Endothelial cell of umbilical vein (primary cell): Measurements from ENCODE around the gene TRAF3IP1. TPM values are rescaled to one million over a fixed set of nuclear protein-coding genes. Genes with fewer than 3 reads are reported as not detected.

Source experiments
- BruUV-seq: library from RNA; stranded (reverse); fragments of 400-500 nt; replicated peaks from 2 replicates; lab custom pipeline; 2021; lab: Mats Ljungman, UMichigan
- CTCF ChIA-PET: fragments of 300-600, 350-600 bp; sonication (Branson Sonifier 250); formaldehyde crosslinking; loops from one replicate; lab custom pipeline; 2021; ENCODE audit warnings: antibody characterized with exemption, inconsistent platforms; lab: Charles Lee
- POLR2A ChIA-PET: fragments of 300-600, 350-600 bp; sonication (Branson Sonifier 250); formaldehyde crosslinking; loops from one replicate; lab custom pipeline; 2021; ENCODE audit warnings: antibody characterized with exemption, inconsistent platforms; lab: Charles Lee
- DNase-seq: peaks from one replicate; pipeline ENCODE4 v3.0.0-alpha.2; 2011; ENCODE audit warnings: low read depth, low spot score
- FAIRE-seq: peaks from 2 replicates; lab custom pipeline; 2011; peaks lifted over from hg19 to GRCh38; lab: Jason Lieb, UNC
- H2AFZ ChIP-seq: 2 replicates; pipeline ENCODE4 v1.6.0; 2012; ENCODE audit warnings: low read depth, low read length, control low read depth, inconsistent platforms
- H3K27ac ChIP-seq: 2 replicates; pipeline ENCODE4 v1.5.1; 2011; ENCODE audit warnings: low read depth, mild to moderate bottlenecking, control low read depth, low read length, moderate library complexity; ENCODE audit not compliant: insufficient read depth
- H3K27me3 ChIP-seq, 2 experiments: 2 replicates each; pipeline versions ENCODE4 v1.6.0 to v1.6.1; 2011; ENCODE audit warnings: low read length in 2 of 2, mixed read lengths in 1 of 2; ENCODE audit not compliant: control insufficient read depth in 2 of 2, insufficient read depth in 2 of 2
- H3K36me3 ChIP-seq, 2 experiments: 2 replicates in 1 of 2; 3 replicates in 1 of 2; pipeline ENCODE4 v1.5.1; 2011; ENCODE audit warnings: low read length in 2 of 2, mild to moderate bottlenecking in 1 of 2, moderate library complexity in 1 of 2; ENCODE audit not compliant: control insufficient read depth in 2 of 2, insufficient read depth in 2 of 2; ENCODE audit errors: extremely low read depth in 1 of 2
- H3K4me1 ChIP-seq: 3 replicates; pipeline ENCODE4 v1.5.1; 2011; ENCODE audit warnings: mild to moderate bottlenecking, low read length; ENCODE audit not compliant: control insufficient read depth, insufficient read depth; ENCODE audit errors: extremely low read depth
- H3K4me2 ChIP-seq: 2 replicates; pipeline ENCODE4 v1.6.1; 2011; ENCODE audit warnings: low read length, control low read depth, mixed read lengths; ENCODE audit not compliant: insufficient read depth
- H3K4me3 ChIP-seq, 3 experiments: fragments of 200-600 bp in 1 of 3; sonication (generic), shearing (Covaris generic) in 1 of 3; replicated peaks in 1 of 3; 2 replicates each; pipeline ENCODE4 v1.5.1; 2011 to 2016; ENCODE audit warnings: control low read depth in 3 of 3, low read length in 3 of 3, mild to moderate bottlenecking in 2 of 3, inconsistent platforms in 1 of 3, low read depth in 1 of 3, moderate library complexity in 1 of 3; ENCODE audit not compliant: insufficient read depth in 1 of 3
- H3K79me2 ChIP-seq: 2 replicates; pipeline ENCODE4 v1.6.0; 2012; ENCODE audit warnings: low read length, inconsistent platforms; ENCODE audit not compliant: control insufficient read depth, insufficient read depth
- H3K9ac ChIP-seq: replicated peaks from 2 replicates; pipeline ENCODE3; 2011; ENCODE audit warnings: low read length, control low read depth; ENCODE audit not compliant: insufficient read depth; ENCODE audit errors: extremely low read depth
- H3K9me1 ChIP-seq: replicated peaks from 3 replicates; pipeline ENCODE4 v1.6.0; 2011; ENCODE audit warnings: mild to moderate bottlenecking, low read length; ENCODE audit not compliant: control insufficient read depth, insufficient read depth; ENCODE audit errors: extremely low read depth
- H3K9me3 ChIP-seq: replicated peaks from 2 replicates; pipeline ENCODE4 v1.5.1; 2012; ENCODE audit warnings: low read length, inconsistent platforms; ENCODE audit not compliant: control insufficient read depth, insufficient read depth
- H4K20me1 ChIP-seq: replicated peaks from 2 replicates; pipeline ENCODE3; 2011; ENCODE audit warnings: mild to moderate bottlenecking, low read length; ENCODE audit not compliant: control insufficient read depth, insufficient read depth; ENCODE audit errors: extremely low read depth
- EZH2 ChIP-seq: IDR thresholded peaks from 2 replicates; pipeline ENCODE4 v1.6.1; 2012; ENCODE audit warnings: borderline replicate concordance, low read depth, mild to moderate bottlenecking, moderate library complexity, low read length, inconsistent platforms; ENCODE audit not compliant: severe bottlenecking
- FOS ChIP-seq: IDR thresholded peaks from 2 replicates; pipeline ENCODE4 v1.6.1; 2011; ENCODE audit warnings: mild to moderate bottlenecking, low read length, moderate library complexity, borderline replicate concordance; ENCODE audit not compliant: insufficient read depth
- GATA2 ChIP-seq: IDR thresholded peaks from 2 replicates; pipeline ENCODE4 v1.7.0; 2011; ENCODE audit warnings: low read depth, mild to moderate bottlenecking, moderate library complexity, mixed read lengths, low read length; ENCODE audit not compliant: insufficient read length, insufficient read depth
- JUN ChIP-seq: IDR thresholded peaks from 2 replicates; pipeline ENCODE4 v1.6.1; 2011; ENCODE audit warnings: borderline replicate concordance, low read depth; ENCODE audit not compliant: insufficient read length, insufficient read depth
- MYC ChIP-seq: IDR thresholded peaks from one replicate; pipeline ENCODE4 v1.6.1; 2011; ENCODE audit warnings: mild to moderate bottlenecking, low read depth, low read length
- POLR2A ChIP-seq: IDR thresholded peaks from 2 replicates; pipeline ENCODE4 v1.6.1; 2012; ENCODE audit warnings: low read depth, mild to moderate bottlenecking, control low read depth, low read length
- POLR2AphosphoS5 ChIP-seq: IDR thresholded peaks from 2 replicates; pipeline ENCODE4 v1.6.1; 2012; ENCODE audit warnings: low read depth, mild to moderate bottlenecking, control low read depth, low read length, moderate library complexity; ENCODE audit not compliant: insufficient read depth
- dilution Hi-C: fragments of 300-500 bp; cut with MboI; formaldehyde crosslinking; loops from one replicate; pipeline ENCODE4 v1.15.0; 2019; ENCODE audit warnings: low sequenced_read_pairs; ENCODE audit not compliant: extremely low pct_ligation_motif_present
- intact Hi-C: fragments of 100-400 bp; cut with micrococcal nuclease; formaldehyde crosslinking; loops from one replicate; pipeline ENCODE4 v1.10.0; 2022
- polyA plus RNA-seq, 4 experiments: library from polyadenylated mRNA; depleted of rRNA in 3 of 4; stranded (reverse) in 3 of 4; unstranded in 1 of 4; fragments of >200 nt; gene quantifications; 2 replicates each; pipeline versions ENCODE4 v1.2.1 to v1.2.3, GENCODE V29; 2011 to 2012; ENCODE audit warnings: missing spikeins in 1 of 4
- total RNA-seq: library from RNA; stranded (reverse); gene quantifications from 2 replicates; pipeline ENCODE4 v1.2.3, GENCODE V29; 2021
- TF ChIP-seq, protein P1 (sequence below): IDR thresholded peaks from 2 replicates; pipeline ENCODE4 v1.6.1; 2011; ENCODE audit not compliant: insufficient read depth, insufficient read length
- TF ChIP-seq, protein P2 (sequence below), 2 donors: IDR thresholded peaks; 1 replicate in 1 of 2; 2 replicates in 1 of 2; pipeline ENCODE4 v1.5.1; 2011; ENCODE audit warnings: low read length in 2 of 2, mild to moderate bottlenecking in 2 of 2, moderate library complexity in 2 of 2, control low read depth in 1 of 2, inconsistent platforms in 1 of 2, low read depth in 1 of 2; ENCODE audit not compliant: insufficient read depth in 1 of 2; ENCODE audit errors: extremely low read depth in 1 of 2

TRAF3IP1 gene
- total and polyA plus RNA-seq, 2 donors (not counting 3 experiments of a cell fraction or from before 2014, with no cell fraction given), result 3.4 to 15.9 TPM

GRCh38 chr2:238420442-238420841 is 100.1 kb downstream of the TRAF3IP1 start:
- ChIA-PET POLR2A (no interaction called here), CTCF (no interaction called here)
- no peaks in the 10 kb centered on the region for H3K36me3 ChIP-seq
- no peak for DNase-seq
- H3K4me3 ChIP-seq, result no peak overlapping the region
- H3K9ac ChIP-seq, result no peak overlapping the region
- TF ChIP-seq POLR2A (no peak), JUN (no peak), MYC (no peak), EZH2 (no peak), GATA2 (no peak), FOS (no peak), POLR2AphosphoS5 (no peak)
- TF ChIP-seq, protein P1, sequence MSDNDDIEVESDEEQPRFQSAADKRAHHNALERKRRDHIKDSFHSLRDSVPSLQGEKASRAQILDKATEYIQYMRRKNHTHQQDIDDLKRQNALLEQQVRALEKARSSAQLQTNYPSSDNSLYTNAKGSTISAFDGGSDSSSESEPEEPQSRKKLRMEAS, result no peak
- TF ChIP-seq, protein P2, sequence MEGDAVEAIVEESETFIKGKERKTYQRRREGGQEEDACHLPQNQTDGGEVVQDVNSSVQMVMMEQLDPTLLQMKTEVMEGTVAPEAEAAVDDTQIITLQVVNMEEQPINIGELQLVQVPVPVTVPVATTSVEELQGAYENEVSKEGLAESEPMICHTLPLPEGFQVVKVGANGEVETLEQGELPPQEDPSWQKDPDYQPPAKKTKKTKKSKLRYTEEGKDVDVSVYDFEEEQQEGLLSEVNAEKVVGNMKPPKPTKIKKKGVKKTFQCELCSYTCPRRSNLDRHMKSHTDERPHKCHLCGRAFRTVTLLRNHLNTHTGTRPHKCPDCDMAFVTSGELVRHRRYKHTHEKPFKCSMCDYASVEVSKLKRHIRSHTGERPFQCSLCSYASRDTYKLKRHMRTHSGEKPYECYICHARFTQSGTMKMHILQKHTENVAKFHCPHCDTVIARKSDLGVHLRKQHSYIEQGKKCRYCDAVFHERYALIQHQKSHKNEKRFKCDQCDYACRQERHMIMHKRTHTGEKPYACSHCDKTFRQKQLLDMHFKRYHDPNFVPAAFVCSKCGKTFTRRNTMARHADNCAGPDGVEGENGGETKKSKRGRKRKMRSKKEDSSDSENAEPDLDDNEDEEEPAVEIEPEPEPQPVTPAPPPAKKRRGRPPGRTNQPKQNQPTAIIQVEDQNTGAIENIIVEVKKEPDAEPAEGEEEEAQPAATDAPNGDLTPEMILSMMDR (IDR thresholded peaks at IDR 0.05; ENCODE audit: extremely low read depth in 1 of 2, insufficient read depth in 1 of 2, low read depth in 1 of 2, low read length in 2 of 2), result no peak
- no peaks in the 10 kb centered on the region for H3K9me1 ChIP-seq
- intact Hi-C loops, result loop anchor here (10.0 kb wide), 1 partner anchor 166 kb away; no protein-coding TSS in a partner anchor
- no peak for FAIRE-seq
- H3K27ac ChIP-seq, result no peak overlapping the region
- H3K4me2 ChIP-seq, result no peak overlapping the region
- H3K9me3 ChIP-seq, result no peaks in the 10 kb centered on the region
- no peak overlapping the region for H2AFZ ChIP-seq
- no peaks in the 10 kb centered on the region for H3K79me2 ChIP-seq
- dilution Hi-C loops, result no loop called here
- peaks cover 7% of the 10 kb centered on the region for H3K4me1 ChIP-seq
- H3K27me3 ChIP-seq, result no peaks in the 10 kb centered on the region
- no TSS peak for BruUV-seq
- H4K20me1 ChIP-seq, result no peaks in the 10 kb centered on the region
